Skeletal muscle tissue (tissue), 4 donors: ENCODE data around the gene TRIO. TPM values are rescaled to one million over a fixed set of nuclear protein-coding genes. Genes with fewer than 3 reads are reported as not detected.
A peak's percentile ranks its signal among the peaks of the same experiment; 100 is the strongest.

Source experiments
- H3K27ac ChIP-seq: one replicate; pipeline ENCODE4 v1.7.0; 2013; ENCODE audit warnings: mild to moderate bottlenecking, low read depth, low read length, inconsistent platforms
- H3K27me3 ChIP-seq, 3 donors: one replicate each; pipeline ENCODE4 v1.7.0; 2013; ENCODE audit warnings: low read length in 3 of 3; ENCODE audit not compliant: control insufficient read depth in 3 of 3, insufficient read depth in 3 of 3
- H3K36me3 ChIP-seq, 3 donors: one replicate each; pipeline ENCODE4 v1.7.0; 2013; ENCODE audit warnings: low read length in 3 of 3; ENCODE audit not compliant: control insufficient read depth in 3 of 3, insufficient read depth in 3 of 3
- H3K4me1 ChIP-seq, 3 donors: one replicate each; pipeline ENCODE4 v1.7.0; 2013; ENCODE audit warnings: low read length in 3 of 3, mild to moderate bottlenecking in 3 of 3; ENCODE audit not compliant: control insufficient read depth in 3 of 3, insufficient read depth in 3 of 3
- H3K4me3 ChIP-seq, 3 donors: one replicate each; pipeline ENCODE4 v1.7.0; 2013; ENCODE audit warnings: low read length in 3 of 3
- H3K9ac ChIP-seq, 3 donors: one replicate each; pipeline ENCODE4 v1.7.0; 2013; ENCODE audit warnings: low read length in 3 of 3, mild to moderate bottlenecking in 3 of 3, moderate library complexity in 2 of 3, low read depth in 1 of 3
- H3K9me3 ChIP-seq, 3 donors: one replicate each; pipeline ENCODE4 v1.7.0; 2013; ENCODE audit warnings: low read length in 3 of 3; ENCODE audit not compliant: control insufficient read depth in 3 of 3
- total RNA-seq: library from RNA; depleted of rRNA; stranded (reverse); fragments of >200 nt; gene quantifications from one replicate; pipeline ENCODE4 v1.2.3, GENCODE V29; 2014
- donor health status: Osteomylitis.

TRIO gene
- total RNA-seq, 1 donor from 2014 or later: 200 TPM

DNA sequence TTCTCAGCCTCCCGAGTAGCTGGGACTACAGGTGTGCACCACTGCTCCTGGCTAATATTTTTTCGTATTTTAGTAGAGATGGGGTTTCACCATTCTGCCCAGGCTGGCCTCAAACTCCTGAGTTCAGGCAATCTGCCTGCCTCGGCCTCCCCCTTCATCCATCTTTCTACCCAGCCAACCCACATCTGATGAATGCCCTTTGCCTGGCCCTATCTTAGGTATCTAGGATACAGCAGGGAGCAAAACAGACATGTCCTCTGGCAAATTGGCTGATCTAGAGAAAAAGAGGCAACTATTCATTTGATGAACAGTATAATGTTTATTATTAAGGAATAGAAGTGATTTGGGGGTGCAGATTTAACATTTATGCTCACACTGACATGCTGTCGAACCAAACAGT is 123.0 kb downstream of the TRIO start:
- Histone ChIP-seq H3K4me1 (peaks cover 28 to 46% (median 37%) of the 10 kb centered on the region in 3 donors), H3K4me3 (no peak overlapping the region), H3K9me3 (no peaks in the 10 kb centered on the region), H3K27me3 (no peaks in the 10 kb centered on the region), H3K27ac (no peak overlapping the region), H3K9ac (no peak overlapping the region), H3K36me3 (no peaks in the 10 kb centered on the region)

DNA sequence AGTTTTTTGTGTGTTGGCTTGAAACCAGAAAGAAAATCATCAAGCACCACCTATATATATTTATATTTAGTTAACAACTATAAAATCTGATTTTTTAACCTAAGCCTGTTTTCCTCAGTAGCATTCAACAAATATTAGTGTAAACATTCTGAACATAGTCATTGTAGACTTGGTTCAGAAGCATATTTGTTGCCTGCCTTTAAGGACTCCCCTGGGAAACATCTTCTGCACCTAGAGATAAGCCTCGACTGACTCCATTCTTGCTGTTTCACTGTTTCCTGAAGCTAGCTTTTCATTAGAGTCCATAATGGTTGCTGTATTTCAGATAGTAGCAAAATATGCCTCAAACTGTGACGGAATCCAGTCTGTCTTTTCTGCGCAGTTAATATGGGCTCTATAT is 123.5 kb downstream of the TRIO start:
- Histone ChIP-seq H3K9me3 (no peaks in the 10 kb centered on the region), H3K4me1 (peaks cover 28 to 45% (median 34%) of the 10 kb centered on the region in 3 donors), H3K36me3 (no peaks in the 10 kb centered on the region), H3K4me3 (no peak overlapping the region), H3K9ac (no peak overlapping the region), H3K27ac (no peak overlapping the region), H3K27me3 (no peaks in the 10 kb centered on the region)

DNA sequence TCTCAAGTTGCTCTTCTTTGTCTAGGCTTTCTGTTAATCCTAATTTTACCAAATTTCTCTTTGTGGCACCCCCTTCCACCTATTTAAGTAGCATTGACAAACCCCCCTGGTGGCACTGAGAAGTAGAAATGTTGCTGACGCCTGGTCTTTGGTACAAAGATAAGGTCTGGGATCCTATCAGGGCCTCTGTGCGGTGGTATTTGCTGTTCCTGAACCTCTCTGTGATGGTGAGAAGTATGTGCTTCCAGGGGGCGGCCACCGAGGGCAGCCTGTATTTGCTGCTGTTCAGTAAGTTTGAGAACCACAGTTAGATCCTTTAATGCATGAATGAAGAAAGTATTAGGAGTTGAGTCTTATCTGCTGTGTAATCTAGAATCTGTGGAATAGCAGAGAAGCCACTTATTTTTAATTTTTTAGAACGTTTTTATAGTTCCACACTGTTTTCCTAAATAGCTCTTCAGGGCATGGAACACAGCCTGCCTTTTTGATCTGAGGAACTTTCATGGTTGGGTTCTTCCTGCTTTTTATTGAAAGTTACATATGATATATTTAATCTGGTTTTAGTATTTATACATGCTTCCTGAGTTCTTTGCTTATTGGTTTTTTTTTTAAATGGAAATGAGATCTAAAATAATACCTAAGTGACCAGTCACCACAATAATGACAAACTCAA is 124.2 kb downstream of the TRIO start:
- Histone ChIP-seq H3K9ac (no peak overlapping the region), H3K36me3 (no peaks in the 10 kb centered on the region), H3K9me3 (no peaks in the 10 kb centered on the region), H3K4me3 (no peak overlapping the region), H3K27ac (no peak overlapping the region), H3K27me3 (no peaks in the 10 kb centered on the region), H3K4me1 (peaks cover 28 to 41% (median 33%) of the 10 kb centered on the region in 3 donors)

DNA sequence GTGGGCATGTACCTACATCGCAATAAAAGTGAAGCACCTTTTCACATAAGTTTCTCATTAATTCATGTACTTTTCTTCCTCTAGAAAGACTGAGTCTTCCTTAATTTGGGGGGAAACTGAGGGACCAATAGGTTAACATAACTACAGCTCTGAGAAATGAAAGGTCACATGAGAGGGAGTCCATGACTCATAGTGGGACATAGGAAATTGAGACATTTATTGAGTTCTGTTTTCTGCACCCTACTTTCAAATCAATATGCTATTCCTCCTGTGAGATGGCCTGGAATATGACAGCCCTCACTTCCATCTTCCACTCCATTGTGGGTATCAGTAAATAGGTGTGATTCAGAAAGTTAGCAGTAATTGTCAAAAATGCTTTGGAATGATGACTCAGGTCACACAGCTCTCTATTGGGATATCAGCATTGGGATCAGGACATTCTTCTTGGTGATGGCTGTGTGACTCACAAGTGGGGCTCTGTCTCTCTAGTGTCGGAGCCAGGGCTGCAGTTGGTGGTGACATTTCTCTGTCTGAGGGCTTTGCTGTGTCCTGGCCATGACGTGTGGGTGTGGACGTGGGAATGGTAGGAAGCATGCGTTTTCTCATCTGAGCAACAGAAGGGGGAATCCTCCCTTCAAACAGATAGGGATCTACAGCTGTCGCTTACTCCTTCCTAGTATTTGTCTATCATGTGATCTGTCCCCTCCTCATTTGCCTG is 125.0 kb downstream of the TRIO start:
- H3K27me3 ChIP-seq: no peaks in the 10 kb centered on the region
- no peaks in the 10 kb centered on the region for H3K9me3 ChIP-seq
- H3K27ac ChIP-seq: peak overlapping the region; percentile 71
- H3K4me3 ChIP-seq: peak overlapping the region; percentile 8 to 33 (median 13)
- no peak overlapping the region for H3K9ac ChIP-seq
- H3K36me3 ChIP-seq: no peaks in the 10 kb centered on the region
- peaks cover 28 to 41% (median 33%) of the 10 kb centered on the region in 3 donors for H3K4me1 ChIP-seq

DNA sequence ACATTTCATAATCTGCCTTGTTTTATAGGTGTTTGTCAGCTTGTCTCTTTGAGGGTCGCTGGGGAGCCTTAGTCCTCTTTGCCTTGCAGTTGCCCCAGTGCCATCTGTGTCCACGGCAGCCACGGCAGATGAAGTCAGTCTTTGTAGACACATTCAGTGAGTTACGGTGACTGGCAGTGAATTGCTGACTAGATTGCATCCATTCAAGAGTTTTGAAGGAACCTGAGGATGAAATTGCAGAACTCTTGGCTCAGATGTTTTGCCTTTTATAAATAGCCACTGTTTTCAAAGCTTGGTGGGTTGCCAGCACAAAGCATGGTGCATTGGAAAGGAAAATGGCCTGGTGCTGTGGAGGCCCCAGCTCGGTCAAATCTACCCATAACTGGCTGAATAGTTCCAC is 125.6 kb downstream of the TRIO start:
- H3K27me3 ChIP-seq: no peaks in the 10 kb centered on the region
- H3K36me3 ChIP-seq: no peaks in the 10 kb centered on the region
- H3K4me3 ChIP-seq: peak overlapping the region; percentile 13 to 33 (median 15)
- H3K4me1 ChIP-seq: peaks cover 26 to 41% (median 33%) of the 10 kb centered on the region in 3 donors
- H3K9me3 ChIP-seq: no peaks in the 10 kb centered on the region
- H3K27ac ChIP-seq: peak overlapping the region; percentile 71
- no peak overlapping the region for H3K9ac ChIP-seq

- no peaks in the 10 kb centered on the region for H3K27me3 ChIP-seq
- peaks cover 25 to 41% (median 33%) of the 10 kb centered on the region in 3 donors for H3K4me1 ChIP-seq
- H3K9ac ChIP-seq: no peak overlapping the region
- H3K4me3 ChIP-seq: peak overlapping the region in 1 of 3 donors; percentile 25
- peak overlapping the region; percentile 71 for H3K27ac ChIP-seq
- H3K36me3 ChIP-seq: no peaks in the 10 kb centered on the region
- H3K9me3 ChIP-seq: no peaks in the 10 kb centered on the region
Measured at GRCh38 chr5:14269395-14269794, 126.3 kb downstream of the TRIO start.

GRCh38 chr5:14270209-14270702 is 127.1 kb downstream of the TRIO start:
- H3K4me3 ChIP-seq: peak overlapping the region in 1 of 3 donors; percentile 40
- H3K36me3 ChIP-seq: no peaks in the 10 kb centered on the region
- peak overlapping the region; percentile 71 for H3K27ac ChIP-seq
- no peaks in the 10 kb centered on the region for H3K9me3 ChIP-seq
- no peaks in the 10 kb centered on the region for H3K27me3 ChIP-seq
- no peak overlapping the region for H3K9ac ChIP-seq
- peaks cover 25 to 33% (median 27%) of the 10 kb centered on the region in 3 donors for H3K4me1 ChIP-seq

DNA sequence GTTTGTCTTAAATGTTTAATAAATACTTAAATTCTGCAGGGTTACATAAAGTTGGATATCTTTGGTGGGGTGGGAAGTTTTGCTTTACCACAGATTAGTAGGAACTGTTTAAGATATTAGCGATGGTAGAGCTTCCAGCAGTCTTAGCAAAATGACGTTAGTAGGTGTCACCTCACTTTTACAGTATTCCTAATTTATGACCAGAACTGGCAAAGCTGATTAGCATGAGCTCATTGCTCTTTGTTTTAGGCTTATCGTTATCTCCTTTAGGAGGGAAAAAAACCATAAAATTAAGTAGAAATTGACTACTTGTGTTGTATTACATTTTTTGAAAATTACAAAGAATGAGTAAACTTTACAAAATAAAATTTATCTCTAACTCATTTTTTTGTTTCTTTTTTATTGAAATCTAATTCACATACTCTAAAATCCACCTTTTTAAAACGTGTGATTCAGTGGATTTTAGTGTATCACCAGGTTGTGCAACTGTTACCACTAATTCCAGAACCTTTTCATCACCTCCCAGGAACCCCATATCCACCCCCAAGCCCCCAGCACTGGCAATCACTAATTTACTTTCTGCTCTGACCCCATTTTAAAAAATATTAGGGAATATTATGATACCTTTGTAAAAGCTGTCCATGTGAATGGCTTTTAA is 129.5 kb downstream of the TRIO start:
- no peak overlapping the region for H3K4me3 ChIP-seq
- H3K9me3 ChIP-seq: no peaks in the 10 kb centered on the region
- no peak overlapping the region for H3K9ac ChIP-seq
- H3K4me1 ChIP-seq: peaks cover 27 to 47% (median 29%) of the 10 kb centered on the region in 3 donors
- no peak overlapping the region for H3K27ac ChIP-seq
- H3K36me3 ChIP-seq: no peaks in the 10 kb centered on the region
- no peaks in the 10 kb centered on the region for H3K27me3 ChIP-seq

DNA sequence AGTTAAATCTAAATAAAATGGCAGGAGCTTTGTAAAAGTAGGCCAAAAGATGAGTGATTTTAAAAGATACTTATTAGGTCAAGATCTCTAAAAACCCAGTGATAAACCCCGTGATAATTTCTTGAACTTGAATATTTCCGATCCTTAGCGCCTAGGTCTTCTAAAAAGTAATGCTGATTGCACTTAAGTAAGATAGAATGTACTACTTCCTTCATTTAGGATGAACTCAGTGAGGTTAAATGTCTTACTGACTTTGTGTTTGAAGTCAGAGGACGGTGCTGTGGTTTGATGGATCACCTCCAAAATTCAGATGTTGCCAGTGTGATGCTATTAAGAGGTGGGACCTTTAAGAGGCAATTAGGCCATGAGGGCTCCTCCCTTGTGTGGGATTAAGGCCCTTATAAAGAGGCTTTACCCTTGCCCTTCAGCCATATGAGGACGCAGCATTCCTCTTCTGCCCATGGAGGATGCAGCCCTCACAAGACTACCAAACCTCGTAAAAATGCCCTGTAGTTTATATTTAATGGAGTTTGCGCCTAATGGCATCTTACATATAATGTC is 130.1 kb downstream of the TRIO start:
- H3K27me3 ChIP-seq: no peaks in the 10 kb centered on the region
- H3K9me3 ChIP-seq: no peaks in the 10 kb centered on the region
- H3K9ac ChIP-seq: peak overlapping the region in 1 of 3 donors; percentile 12
- H3K4me3 ChIP-seq: no peak overlapping the region
- H3K36me3 ChIP-seq: no peaks in the 10 kb centered on the region
- no peak overlapping the region for H3K27ac ChIP-seq
- peaks cover 24 to 46% (median 25%) of the 10 kb centered on the region in 3 donors for H3K4me1 ChIP-seq
